Mammary epithelial cell (primary cell): ENCODE data around the gene TXNDC12.
A peak's percentile ranks its signal among the peaks of the same experiment; 100 is the strongest.

ENCODE experiments used
- EZH2 ChIP-seq: IDR thresholded peaks from 2 replicates; pipeline ENCODE4 v1.6.1; 2012; ENCODE audit warnings: low read length, inconsistent platforms, borderline replicate concordance
- TF ChIP-seq, protein P1 (sequence below), 2 donors: IDR thresholded peaks in 1 of 2; conservative IDR thresholded peaks in 1 of 2; 2 replicates each; pipeline ENCODE4 v1.5.1; 2011 to 2012; ENCODE audit warnings: inconsistent platforms in 2 of 2, low read length in 2 of 2, mild to moderate bottlenecking in 2 of 2, control low read depth in 1 of 2, low read depth in 1 of 2; ENCODE audit not compliant: insufficient read depth in 1 of 2; ENCODE audit errors: extremely low read depth in 1 of 2

DNA sequence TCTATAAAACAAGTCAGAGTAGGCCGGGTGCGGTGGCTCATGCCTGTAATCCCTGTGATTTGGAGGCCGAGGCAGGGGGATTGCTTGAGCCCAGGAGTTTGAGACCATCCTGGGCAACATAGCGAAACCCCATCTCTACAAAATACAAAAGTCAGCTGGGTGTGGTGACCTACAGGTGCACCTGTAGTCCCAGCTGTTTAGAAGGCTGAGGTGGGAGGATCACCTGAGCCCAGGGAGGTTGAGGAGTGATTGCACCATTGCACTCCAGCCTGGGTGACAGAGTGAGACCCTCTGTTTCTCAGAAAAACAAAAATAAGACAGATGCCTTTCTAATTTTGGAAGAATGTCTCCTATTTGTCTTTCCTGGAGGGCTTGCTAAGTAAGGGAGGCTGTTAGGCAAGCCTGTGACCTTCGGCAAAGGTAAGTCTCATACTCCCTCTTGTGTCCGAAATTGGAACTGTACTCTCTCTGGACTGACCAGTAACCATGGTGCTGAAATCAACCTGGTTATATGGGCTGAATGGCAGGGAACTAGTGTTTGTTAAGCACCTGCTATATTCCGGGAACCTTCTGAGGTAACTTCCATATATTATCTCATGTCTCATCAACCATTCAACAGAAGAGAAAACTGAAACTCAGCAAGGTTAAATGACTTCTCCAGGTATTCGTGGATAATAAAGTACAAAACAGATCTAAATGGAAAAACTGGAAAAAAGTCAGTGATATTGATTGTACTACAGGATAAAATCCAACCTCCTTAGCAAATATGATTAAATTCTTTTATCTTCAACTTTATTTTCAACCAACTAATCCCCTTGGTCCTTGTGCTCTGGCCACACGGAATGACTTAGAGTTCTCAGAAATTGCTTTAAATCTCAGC is 52.7 kb downstream of the TXNDC12 start:
- TF ChIP-seq EZH2, result no peak
- TF ChIP-seq, protein P1, sequence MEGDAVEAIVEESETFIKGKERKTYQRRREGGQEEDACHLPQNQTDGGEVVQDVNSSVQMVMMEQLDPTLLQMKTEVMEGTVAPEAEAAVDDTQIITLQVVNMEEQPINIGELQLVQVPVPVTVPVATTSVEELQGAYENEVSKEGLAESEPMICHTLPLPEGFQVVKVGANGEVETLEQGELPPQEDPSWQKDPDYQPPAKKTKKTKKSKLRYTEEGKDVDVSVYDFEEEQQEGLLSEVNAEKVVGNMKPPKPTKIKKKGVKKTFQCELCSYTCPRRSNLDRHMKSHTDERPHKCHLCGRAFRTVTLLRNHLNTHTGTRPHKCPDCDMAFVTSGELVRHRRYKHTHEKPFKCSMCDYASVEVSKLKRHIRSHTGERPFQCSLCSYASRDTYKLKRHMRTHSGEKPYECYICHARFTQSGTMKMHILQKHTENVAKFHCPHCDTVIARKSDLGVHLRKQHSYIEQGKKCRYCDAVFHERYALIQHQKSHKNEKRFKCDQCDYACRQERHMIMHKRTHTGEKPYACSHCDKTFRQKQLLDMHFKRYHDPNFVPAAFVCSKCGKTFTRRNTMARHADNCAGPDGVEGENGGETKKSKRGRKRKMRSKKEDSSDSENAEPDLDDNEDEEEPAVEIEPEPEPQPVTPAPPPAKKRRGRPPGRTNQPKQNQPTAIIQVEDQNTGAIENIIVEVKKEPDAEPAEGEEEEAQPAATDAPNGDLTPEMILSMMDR (conservative IDR thresholded peaks at IDR 0.05 in 1 of 2, IDR thresholded peaks at IDR 0.05 in 1 of 2; ENCODE audit: extremely low read depth in 1 of 2, insufficient read depth in 1 of 2, low read depth in 1 of 2, low read length in 2 of 2), result peak; percentile 92 to 97
